H9 (cell line): ENCODE measurements around the gene ZSCAN5A. TPM values are rescaled to one million over a fixed set of nuclear protein-coding genes. Genes with fewer than 3 reads are reported as not detected.

Source experiments
- DNase-seq: peaks from one replicate; pipeline ENCODE4 v3.0.0-alpha.2; 2017
- H2AFZ ChIP-seq: one replicate; pipeline ENCODE4 v1.6.1; 2013; ENCODE audit warnings: mild to moderate bottlenecking, low read length, control low read depth, moderate library complexity
- H2AK5ac ChIP-seq: 2 replicates; pipeline ENCODE4 v1.6.1; 2013; ENCODE audit warnings: low read length, control low read depth, mixed read lengths; ENCODE audit not compliant: insufficient read length
- H2BK120ac ChIP-seq: one replicate; pipeline ENCODE4 v1.6.1; 2013; ENCODE audit warnings: low read depth, mild to moderate bottlenecking, low read length, control low read depth, inconsistent platforms; ENCODE audit not compliant: poor library complexity, severe bottlenecking
- H2BK12ac ChIP-seq: 2 replicates; pipeline ENCODE4 v1.6.1; 2013; ENCODE audit warnings: low read length, control low read depth, mixed read lengths, low read depth; ENCODE audit not compliant: insufficient read length
- H2BK15ac ChIP-seq: 2 replicates; pipeline ENCODE4 v1.6.1; 2013; ENCODE audit warnings: low read depth, low read length, control low read depth
- H2BK20ac ChIP-seq: one replicate; pipeline ENCODE4 v1.6.1; 2013; ENCODE audit warnings: low read depth, mild to moderate bottlenecking, low read length, control low read depth, inconsistent platforms; ENCODE audit not compliant: poor library complexity, severe bottlenecking
- H2BK5ac ChIP-seq: 2 replicates; pipeline ENCODE4 v1.6.1; 2013; ENCODE audit warnings: low read length, control low read depth, mixed read lengths; ENCODE audit not compliant: insufficient read length
- H3K14ac ChIP-seq: 2 replicates; pipeline ENCODE4 v1.6.1; 2013; ENCODE audit warnings: low read length, control low read depth; ENCODE audit not compliant: insufficient read depth
- H3K18ac ChIP-seq: 2 replicates; pipeline ENCODE4 v1.6.1; 2013; ENCODE audit warnings: low read depth, mild to moderate bottlenecking, mixed read lengths, low read length, control low read depth; ENCODE audit not compliant: insufficient read length
- H3K23ac ChIP-seq: 2 replicates; pipeline ENCODE4 v1.6.1; 2013; ENCODE audit warnings: low read length, control low read depth, mixed read lengths, low read depth; ENCODE audit not compliant: insufficient read length
- H3K23me2 ChIP-seq: 2 replicates; pipeline ENCODE4 v1.6.1; 2013; ENCODE audit warnings: low read depth, mild to moderate bottlenecking, mixed read lengths, low read length, control low read depth; ENCODE audit not compliant: insufficient read length, poor library complexity, severe bottlenecking
- H3K27ac ChIP-seq: 2 replicates; pipeline ENCODE4 v1.5.1; 2013; ENCODE audit warnings: low read length, control low read depth, mixed read lengths, low read depth; ENCODE audit not compliant: insufficient read length
- H3K27me3 ChIP-seq: 2 replicates; pipeline ENCODE4 v1.6.1; 2013; ENCODE audit warnings: low read length, control low read depth, inconsistent platforms; ENCODE audit not compliant: insufficient read depth
- H3K4ac ChIP-seq: 2 replicates; pipeline ENCODE4 v1.6.1; 2013; ENCODE audit warnings: low read depth, mild to moderate bottlenecking, control low read depth, inconsistent platforms, low read length, moderate library complexity
- H3K4me1 ChIP-seq: 2 replicates; pipeline ENCODE4 v1.6.1; 2013; ENCODE audit warnings: low read length, control low read depth, inconsistent platforms; ENCODE audit not compliant: insufficient read depth
- H3K4me2 ChIP-seq: 2 replicates; pipeline ENCODE4 v1.6.1; 2013; ENCODE audit warnings: low read length, control low read depth, mixed read lengths; ENCODE audit not compliant: insufficient read length, insufficient read depth
- H3K56ac ChIP-seq: 2 replicates; pipeline ENCODE4 v1.6.1; 2013; ENCODE audit warnings: low read depth, mild to moderate bottlenecking, mixed read lengths, low read length, control low read depth; ENCODE audit not compliant: insufficient read length
- H3K79me1 ChIP-seq: 2 replicates; pipeline ENCODE4 v1.6.1; 2013; ENCODE audit warnings: low read depth, mild to moderate bottlenecking, moderate library complexity, low read length, control low read depth, inconsistent platforms; ENCODE audit not compliant: insufficient read depth, poor library complexity, severe bottlenecking
- H3K79me2 ChIP-seq: 2 replicates; pipeline ENCODE4 v1.6.1; 2013; ENCODE audit warnings: low read length, control low read depth, inconsistent platforms; ENCODE audit not compliant: insufficient read depth
- H3K9ac ChIP-seq: 2 replicates; pipeline ENCODE4 v1.6.1; 2013; ENCODE audit warnings: low read length, control low read depth, mixed read lengths; ENCODE audit not compliant: insufficient read length; ENCODE audit errors: extremely low read depth
- H3K9me3 ChIP-seq: one replicate; pipeline ENCODE4 v1.6.1; 2013; ENCODE audit warnings: low read depth, low read length, inconsistent platforms; ENCODE audit not compliant: control insufficient read depth
- H3T11ph ChIP-seq: one replicate; pipeline ENCODE4 v1.6.1; 2013; ENCODE audit warnings: mild to moderate bottlenecking, low read length, control low read depth, inconsistent platforms
- H4K20me1 ChIP-seq: one replicate; pipeline ENCODE4 v1.6.1; 2013; ENCODE audit not compliant: control insufficient read depth, insufficient read length, insufficient read depth
- H4K5ac ChIP-seq: 2 replicates; pipeline ENCODE4 v1.6.1; 2013; ENCODE audit warnings: low read depth, mild to moderate bottlenecking, mixed read lengths, low read length, control low read depth; ENCODE audit not compliant: insufficient read length
- H4K8ac ChIP-seq: replicated peaks from 2 replicates; pipeline ENCODE4 v1.6.1; 2013; ENCODE audit warnings: low read length, control low read depth, mixed read lengths, low read depth; ENCODE audit not compliant: insufficient read length
- H4K91ac ChIP-seq: 2 replicates; pipeline ENCODE4 v1.6.1; 2013; ENCODE audit warnings: low read depth, mild to moderate bottlenecking, moderate library complexity, mixed read lengths, low read length, control low read depth; ENCODE audit not compliant: insufficient read length
- H3K27ac Mint-ChIP-seq, 3 experiments: 2 replicates in 2 of 3; 3 replicates in 1 of 3; pipeline ENCODE4 v1.8.0; 2020 to 2021; ENCODE audit warnings: mixed read lengths in 3 of 3, mild to moderate bottlenecking in 1 of 3, moderate library complexity in 1 of 3
- H3K27me3 Mint-ChIP-seq: 2 replicates; pipeline ENCODE4 v1.8.0; 2021; ENCODE audit warnings: low read depth, mild to moderate bottlenecking, moderate library complexity, mixed read lengths
- H3K36me3 Mint-ChIP-seq, 3 experiments: 2 replicates in 2 of 3; 3 replicates in 1 of 3; pipeline ENCODE4 v1.8.0; 2020 to 2021; ENCODE audit warnings: low read depth in 3 of 3, mixed read lengths in 3 of 3; ENCODE audit not compliant: insufficient read depth in 1 of 3
- H3K4me1 Mint-ChIP-seq, 2 experiments: 2 replicates each; pipeline ENCODE4 v1.8.0; 2020; ENCODE audit warnings: mixed read lengths in 2 of 2
- H3K4me3 Mint-ChIP-seq, 2 experiments: 2 replicates in 1 of 2; 3 replicates in 1 of 2; pipeline ENCODE4 v1.8.0; 2020 to 2021; ENCODE audit warnings: mild to moderate bottlenecking in 2 of 2, mixed read lengths in 2 of 2, moderate library complexity in 1 of 2
- H3K9me3 Mint-ChIP-seq, 2 experiments: 2 replicates in 1 of 2; 3 replicates in 1 of 2; pipeline ENCODE4 v1.8.0; 2020; ENCODE audit warnings: mild to moderate bottlenecking in 2 of 2, mixed read lengths in 2 of 2, moderate library complexity in 1 of 2
- WGBS: extraction: QIAGEN DNeasy Blood & Tissue Kit; methylation state at CpG from one replicate; pipeline ENCODE4 v1.1.7; 2013; ENCODE audit warnings: missing lambda C conversion rate, low lambda C conversion rate, mixed read lengths; ENCODE audit not compliant: insufficient read length; ENCODE audit errors: extremely low coverage; 5-methylcytosine and 5-hydroxymethylcytosine counted together
- total RNA-seq: library from RNA; stranded (reverse); gene quantifications from 2 replicates; pipeline ENCODE4 v1.2.1, GENCODE V29; 2021
- TF ChIP-seq, protein P1 (sequence below): fragments of 200-600 bp; sonication (generic); conservative IDR thresholded peaks from 3 replicates; pipeline ENCODE4 v1.8.0; 2021; ENCODE audit warnings: antibody characterized with exemption, mild to moderate bottlenecking

Gene ZSCAN5A
- total RNA-seq, 1 experiment from 2014 or later = 12.5 TPM

DNA sequence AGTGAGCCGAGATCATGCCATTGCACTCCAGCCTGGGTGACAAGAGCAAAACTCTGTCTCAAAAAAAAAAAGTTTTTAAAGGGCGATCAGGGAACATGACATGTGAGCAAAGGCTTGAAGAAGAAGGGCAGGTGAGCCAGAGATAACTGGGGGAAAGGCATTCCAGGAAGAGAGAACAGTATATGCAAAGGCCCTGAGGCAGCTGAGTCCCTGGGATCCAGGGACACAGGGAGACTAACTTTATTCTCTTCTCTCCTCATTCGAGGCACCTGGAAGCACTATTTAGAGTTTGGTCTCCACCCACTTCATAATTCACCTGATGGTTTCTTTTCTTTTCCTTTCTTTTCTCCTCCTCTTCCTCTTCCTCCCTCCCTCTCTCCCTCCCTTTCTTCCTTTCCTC, 17.6 kb downstream of the ZSCAN5A start:
- Histone ChIP-seq H3K14ac (no peak overlapping the region), H3K27me3 (no peaks in the 10 kb centered on the region), H3K27ac (no peak overlapping the region), H2BK12ac (no peak overlapping the region), H3K4me2 (no peak overlapping the region), H2AK5ac (no peak overlapping the region), H4K91ac (no peak overlapping the region), H2BK15ac (no peak overlapping the region), H3K23ac (no peak overlapping the region), H2BK120ac (no peak overlapping the region), H3K9ac (no peak overlapping the region), H3K9me3 (no peaks in the 10 kb centered on the region), H2BK5ac (no peak overlapping the region), H3K56ac (no peak overlapping the region), H3K4ac (no peak overlapping the region), H4K8ac (no peak overlapping the region), H2BK20ac (no peak overlapping the region), H3T11ph (no peak overlapping the region), H3K18ac (no peak overlapping the region), H3K23me2 (no peaks in the 10 kb centered on the region), H4K20me1 (no peaks in the 10 kb centered on the region), H3K79me1 (no peaks in the 10 kb centered on the region), H4K5ac (no peak overlapping the region), H2AFZ (no peak overlapping the region), H3K79me2 (no peaks in the 10 kb centered on the region), H3K4me1 (no peaks in the 10 kb centered on the region)
- peaks cover 0 to 38% of the 10 kb centered on the region in 2 experiments; a peak in 2 of 5 replicates for H3K9me3 Mint-ChIP-seq
- H3K27me3 Mint-ChIP-seq = no peaks in the 10 kb centered on the region; the same call in 1 of the 2 replicates
- TF ChIP-seq, protein P1, sequence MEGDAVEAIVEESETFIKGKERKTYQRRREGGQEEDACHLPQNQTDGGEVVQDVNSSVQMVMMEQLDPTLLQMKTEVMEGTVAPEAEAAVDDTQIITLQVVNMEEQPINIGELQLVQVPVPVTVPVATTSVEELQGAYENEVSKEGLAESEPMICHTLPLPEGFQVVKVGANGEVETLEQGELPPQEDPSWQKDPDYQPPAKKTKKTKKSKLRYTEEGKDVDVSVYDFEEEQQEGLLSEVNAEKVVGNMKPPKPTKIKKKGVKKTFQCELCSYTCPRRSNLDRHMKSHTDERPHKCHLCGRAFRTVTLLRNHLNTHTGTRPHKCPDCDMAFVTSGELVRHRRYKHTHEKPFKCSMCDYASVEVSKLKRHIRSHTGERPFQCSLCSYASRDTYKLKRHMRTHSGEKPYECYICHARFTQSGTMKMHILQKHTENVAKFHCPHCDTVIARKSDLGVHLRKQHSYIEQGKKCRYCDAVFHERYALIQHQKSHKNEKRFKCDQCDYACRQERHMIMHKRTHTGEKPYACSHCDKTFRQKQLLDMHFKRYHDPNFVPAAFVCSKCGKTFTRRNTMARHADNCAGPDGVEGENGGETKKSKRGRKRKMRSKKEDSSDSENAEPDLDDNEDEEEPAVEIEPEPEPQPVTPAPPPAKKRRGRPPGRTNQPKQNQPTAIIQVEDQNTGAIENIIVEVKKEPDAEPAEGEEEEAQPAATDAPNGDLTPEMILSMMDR = no peak
- H3K4me3 Mint-ChIP-seq = no peak overlapping the region
- DNase-seq = no peak
- no CpG with 5 or more reads among the region's 3 CpGs for WGBS
- H3K36me3 Mint-ChIP-seq = peaks cover 7 to 21% (median 13%) of the 10 kb centered on the region in 3 experiments; a peak in 6 of 7 replicates
- peaks cover 0 to 3% of the 10 kb centered on the region in 2 experiments; a peak in 3 of 4 replicates for H3K4me1 Mint-ChIP-seq
- no peak overlapping the region for H3K27ac Mint-ChIP-seq
